DOHH2 (cell line): Measurements from ENCODE around the gene APIP.

Experiments
- EZH2phosphoT487 ChIP-seq: fragments of 200-600 bp; sonication (generic); IDR thresholded peaks from 2 replicates; pipeline ENCODE4 v1.6.1; 2017; ENCODE audit warnings: borderline replicate concordance, mild to moderate bottlenecking, antibody characterized with exemption, low read length, moderate library complexity, mixed read lengths
- TF ChIP-seq, protein P1 (sequence below): fragments of 200-600 bp; sonication (generic); IDR thresholded peaks from one replicate; pipeline ENCODE4 v1.5.1; 2014; ENCODE audit warnings: antibody characterized with exemption, mild to moderate bottlenecking, low read depth, low read length; ENCODE audit not compliant: poor library complexity, severe bottlenecking

DNA sequence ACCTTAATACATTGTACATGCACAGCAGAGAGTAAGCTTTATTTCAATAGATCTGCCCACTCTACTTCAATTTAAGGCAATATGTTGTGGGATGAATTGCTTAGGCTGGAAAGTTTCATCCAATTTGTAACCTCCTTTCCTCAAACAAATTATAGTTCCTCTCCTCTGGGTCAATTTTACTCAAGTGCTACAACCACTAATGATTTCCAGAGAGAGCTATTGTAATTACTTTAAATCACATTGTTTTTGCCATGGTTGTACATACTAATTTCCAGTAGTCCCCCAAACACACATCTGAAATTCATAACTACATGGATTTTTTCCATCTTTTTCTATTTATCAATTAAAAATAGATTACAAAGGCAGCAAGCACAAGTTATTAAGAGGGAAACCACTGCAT, 72.9 kb downstream of the APIP start:
- TF ChIP-seq, protein P1, sequence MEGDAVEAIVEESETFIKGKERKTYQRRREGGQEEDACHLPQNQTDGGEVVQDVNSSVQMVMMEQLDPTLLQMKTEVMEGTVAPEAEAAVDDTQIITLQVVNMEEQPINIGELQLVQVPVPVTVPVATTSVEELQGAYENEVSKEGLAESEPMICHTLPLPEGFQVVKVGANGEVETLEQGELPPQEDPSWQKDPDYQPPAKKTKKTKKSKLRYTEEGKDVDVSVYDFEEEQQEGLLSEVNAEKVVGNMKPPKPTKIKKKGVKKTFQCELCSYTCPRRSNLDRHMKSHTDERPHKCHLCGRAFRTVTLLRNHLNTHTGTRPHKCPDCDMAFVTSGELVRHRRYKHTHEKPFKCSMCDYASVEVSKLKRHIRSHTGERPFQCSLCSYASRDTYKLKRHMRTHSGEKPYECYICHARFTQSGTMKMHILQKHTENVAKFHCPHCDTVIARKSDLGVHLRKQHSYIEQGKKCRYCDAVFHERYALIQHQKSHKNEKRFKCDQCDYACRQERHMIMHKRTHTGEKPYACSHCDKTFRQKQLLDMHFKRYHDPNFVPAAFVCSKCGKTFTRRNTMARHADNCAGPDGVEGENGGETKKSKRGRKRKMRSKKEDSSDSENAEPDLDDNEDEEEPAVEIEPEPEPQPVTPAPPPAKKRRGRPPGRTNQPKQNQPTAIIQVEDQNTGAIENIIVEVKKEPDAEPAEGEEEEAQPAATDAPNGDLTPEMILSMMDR, result no peak
- no peak for TF ChIP-seq EZH2phosphoT487
